Neural progenitor cell (in vitro differentiated cells): ENCODE measurements around the gene RPLP1. TPM values are rescaled to one million over a fixed set of nuclear protein-coding genes. Genes with fewer than 3 reads are reported as not detected.

Experiments used
- DNase-seq: peaks from one replicate; pipeline ENCODE4 v3.0.0-alpha.2; 2016; ENCODE audit warnings: low spot score
- H2AFZ ChIP-seq: fragments of 200-600 bp; sonication (generic); replicated peaks from 2 replicates; pipeline ENCODE4 v1.6.1; 2016; ENCODE audit warnings: antibody characterized with exemption
- H3F3A ChIP-seq: fragments of 200-600 bp; sonication (generic); 2 replicates; pipeline ENCODE4 v1.6.1; 2016; ENCODE audit warnings: antibody characterized with exemption, low read depth
- H3K27ac ChIP-seq: fragments of 200-600 bp; sonication (generic); 2 replicates; pipeline ENCODE4 v1.5.1; 2016; ENCODE audit warnings: mild to moderate bottlenecking
- H3K27me3 ChIP-seq: fragments of 200-600 bp; sonication (generic); 2 replicates; pipeline ENCODE4 v1.6.1; 2016; ENCODE audit warnings: mild to moderate bottlenecking, moderate library complexity
- H3K36me3 ChIP-seq: fragments of 200-600 bp; sonication (generic); 2 replicates; pipeline ENCODE4 v1.5.1; 2016
- H3K4me1 ChIP-seq: fragments of 200-600 bp; sonication (generic); 2 replicates; pipeline ENCODE4 v1.6.1; 2016; ENCODE audit warnings: mixed run types
- H3K4me2 ChIP-seq: fragments of 200-600 bp; sonication (generic); 2 replicates; pipeline ENCODE4 v1.6.1; 2016
- H3K4me3 ChIP-seq: fragments of 200-600 bp; sonication (generic); 2 replicates; pipeline ENCODE4 v1.5.1; 2016
- H3K79me2 ChIP-seq: fragments of 200-600 bp; sonication (generic); 2 replicates; pipeline ENCODE4 v1.6.1; 2016; ENCODE audit warnings: low read depth
- H3K9ac ChIP-seq: fragments of 200-600 bp; sonication (generic); 2 replicates; pipeline ENCODE4 v1.6.1; 2016
- H3K9me3 ChIP-seq: fragments of 200-600 bp; sonication (generic); 2 replicates; pipeline ENCODE4 v1.5.1; 2016; ENCODE audit warnings: low read depth
- H4K20me1 ChIP-seq: fragments of 200-600 bp; sonication (generic); 2 replicates; pipeline ENCODE4 v1.6.1; 2016; ENCODE audit warnings: low read depth
- H3K27ac Mint-ChIP-seq: 3 replicates; pipeline ENCODE4 v1.8.0; 2021; ENCODE audit warnings: mixed read lengths
- H3K27me3 Mint-ChIP-seq: 2 replicates; pipeline ENCODE4 v1.8.0; 2022; ENCODE audit warnings: low read depth, mild to moderate bottlenecking, inconsistent platforms, moderate library complexity, mixed read lengths; ENCODE audit not compliant: insufficient read depth
- H3K36me3 Mint-ChIP-seq: 3 replicates; pipeline ENCODE4 v1.8.0; 2021; ENCODE audit warnings: mixed read lengths
- H3K4me1 Mint-ChIP-seq: 3 replicates; pipeline ENCODE4 v1.8.0; 2021; ENCODE audit warnings: mixed read lengths
- H3K4me3 Mint-ChIP-seq: 3 replicates; pipeline ENCODE4 v1.8.0; 2021; ENCODE audit warnings: mild to moderate bottlenecking, moderate library complexity, mixed read lengths
- H3K9me3 Mint-ChIP-seq: 3 replicates; pipeline ENCODE4 v1.8.0; 2020; ENCODE audit warnings: mixed read lengths
- EZH2 ChIP-seq: fragments of 200-600 bp; sonication (generic); IDR thresholded peaks from 2 replicates; pipeline ENCODE4 v1.6.1; 2017; ENCODE audit warnings: antibody characterized with exemption, mild to moderate bottlenecking, moderate library complexity
- EZH2phosphoT487 ChIP-seq: fragments of 200-600 bp; sonication (generic); IDR thresholded peaks from 2 replicates; pipeline ENCODE4 v1.6.1; 2017; ENCODE audit warnings: antibody characterized with exemption
- total RNA-seq: library from RNA; depleted of rRNA; stranded (reverse); fragments of >200 nt; gene quantifications from 2 replicates; pipeline ENCODE4 v1.2.3, GENCODE V29; 2015; ENCODE audit warnings: low replicate concordance
- TF ChIP-seq, protein P1 (sequence below): fragments of 200-600 bp; sonication (generic); IDR thresholded peaks from 2 replicates; pipeline ENCODE4 v1.5.1; 2017; ENCODE audit warnings: antibody characterized with exemption, mild to moderate bottlenecking

Gene RPLP1
- 109 and 376 TPM in 2 replicates for total RNA-seq

DNA sequence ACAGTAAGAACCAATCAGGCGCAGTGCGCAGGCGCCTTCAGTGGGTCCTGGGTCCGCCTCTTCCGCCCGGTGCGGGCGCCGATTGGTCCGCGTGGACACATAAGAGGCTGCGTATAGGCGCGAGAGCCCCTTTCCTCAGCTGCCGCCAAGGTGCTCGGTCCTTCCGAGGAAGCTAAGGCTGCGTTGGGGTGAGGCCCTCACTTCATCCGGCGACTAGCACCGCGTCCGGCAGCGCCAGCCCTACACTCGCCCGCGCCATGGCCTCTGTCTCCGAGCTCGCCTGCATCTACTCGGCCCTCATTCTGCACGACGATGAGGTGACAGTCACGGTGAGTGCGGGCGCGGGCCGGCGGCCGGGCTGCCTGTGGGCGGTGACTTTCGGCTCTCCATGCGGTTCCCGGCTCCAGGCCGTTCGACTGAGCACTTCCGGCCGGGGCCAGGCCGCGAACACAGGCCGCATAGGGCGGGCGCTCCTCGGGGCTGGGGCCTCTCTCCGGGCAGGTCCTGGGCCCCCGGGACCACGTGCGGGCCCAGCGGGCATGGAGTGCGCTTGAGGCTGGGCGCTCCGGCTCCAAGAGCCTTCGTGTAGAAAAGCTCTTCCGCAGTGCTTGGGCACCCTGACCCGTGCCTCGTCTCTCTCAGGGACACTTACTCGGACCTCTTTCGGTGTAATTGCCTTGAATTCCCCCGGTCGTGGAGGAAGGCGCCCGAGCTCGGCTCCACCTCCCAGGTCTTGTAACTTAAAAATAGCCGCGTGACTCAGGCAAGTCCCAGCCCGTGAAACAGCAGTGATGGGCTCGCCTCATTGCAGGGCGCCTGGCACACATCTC, at the start of gene RPLP1:
Gene RPLP1 (plus strand): TSS at position 127 of the 830 bp plus-strand sequence. CDS start 131 bp downstream, at position 258.
- peak; percentile 98 for DNase-seq
- peaks cover 32% of the 10 kb centered on the region for H3K4me1 Mint-ChIP-seq
- Histone ChIP-seq H3K4me3 (peak within 1 kb of the TSS; percentile 79), H3K27ac (peak within 1 kb of the TSS; percentile 57), H3K4me1 (peaks cover 12% of the 10 kb centered on the region), H3K27me3 (no peaks in the 10 kb centered on the region), H3K36me3 (peaks cover 17% of the 10 kb centered on the region), H3K9ac (peak within 1 kb of the TSS; percentile 71), H3F3A (peaks cover 55% of the 10 kb centered on the region), H2AFZ (peak within 1 kb of the TSS; percentile 60), H4K20me1 (peaks cover 39% of the 10 kb centered on the region), H3K79me2 (peaks cover 37% of the 10 kb centered on the region), H3K4me2 (peak within 1 kb of the TSS; percentile 87), H3K9me3 (no peaks in the 10 kb centered on the region)
- peaks cover 2% of the 10 kb centered on the region for H3K27me3 Mint-ChIP-seq
- H3K27ac Mint-ChIP-seq = peak within 1 kb of the TSS; percentile 98
- no peaks in the 10 kb centered on the region for H3K9me3 Mint-ChIP-seq
- no peak for TF ChIP-seq EZH2phosphoT487
- TF ChIP-seq EZH2 = no peak
- TF ChIP-seq, protein P1, sequence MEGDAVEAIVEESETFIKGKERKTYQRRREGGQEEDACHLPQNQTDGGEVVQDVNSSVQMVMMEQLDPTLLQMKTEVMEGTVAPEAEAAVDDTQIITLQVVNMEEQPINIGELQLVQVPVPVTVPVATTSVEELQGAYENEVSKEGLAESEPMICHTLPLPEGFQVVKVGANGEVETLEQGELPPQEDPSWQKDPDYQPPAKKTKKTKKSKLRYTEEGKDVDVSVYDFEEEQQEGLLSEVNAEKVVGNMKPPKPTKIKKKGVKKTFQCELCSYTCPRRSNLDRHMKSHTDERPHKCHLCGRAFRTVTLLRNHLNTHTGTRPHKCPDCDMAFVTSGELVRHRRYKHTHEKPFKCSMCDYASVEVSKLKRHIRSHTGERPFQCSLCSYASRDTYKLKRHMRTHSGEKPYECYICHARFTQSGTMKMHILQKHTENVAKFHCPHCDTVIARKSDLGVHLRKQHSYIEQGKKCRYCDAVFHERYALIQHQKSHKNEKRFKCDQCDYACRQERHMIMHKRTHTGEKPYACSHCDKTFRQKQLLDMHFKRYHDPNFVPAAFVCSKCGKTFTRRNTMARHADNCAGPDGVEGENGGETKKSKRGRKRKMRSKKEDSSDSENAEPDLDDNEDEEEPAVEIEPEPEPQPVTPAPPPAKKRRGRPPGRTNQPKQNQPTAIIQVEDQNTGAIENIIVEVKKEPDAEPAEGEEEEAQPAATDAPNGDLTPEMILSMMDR = no peak
- H3K36me3 Mint-ChIP-seq = peaks cover 20% of the 10 kb centered on the region
- peak within 1 kb of the TSS; percentile 94 for H3K4me3 Mint-ChIP-seq

DNA sequence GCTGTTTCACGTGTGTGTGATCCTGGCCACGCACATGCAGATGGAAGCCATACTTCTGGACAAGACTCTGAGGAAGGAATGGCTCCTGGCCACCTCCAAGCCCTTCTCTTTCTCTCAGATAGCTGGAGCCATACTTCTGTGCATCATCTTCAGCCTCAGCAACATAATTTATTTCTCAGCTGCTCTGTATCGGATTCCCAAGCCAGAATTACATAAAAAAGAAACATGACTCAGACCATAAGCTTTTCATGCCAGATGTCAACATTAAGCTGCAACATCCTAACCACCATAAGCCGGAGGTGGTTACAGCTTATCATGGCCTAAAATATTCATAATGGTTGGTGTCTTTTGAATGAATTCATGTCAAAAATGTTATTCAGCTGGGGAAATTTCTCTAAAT, 49.0 kb upstream of the RPLP1 start:
- Mint-ChIP-seq H3K27me3 (no peaks in the 10 kb centered on the region), H3K27ac (no peak overlapping the region), H3K36me3 (no peaks in the 10 kb centered on the region), H3K9me3 (no peaks in the 10 kb centered on the region), H3K4me1 (peaks cover 2% of the 10 kb centered on the region), H3K4me3 (no peak overlapping the region)
- Histone ChIP-seq H4K20me1 (no peaks in the 10 kb centered on the region), H3K9me3 (no peaks in the 10 kb centered on the region), H3K4me2 (no peak overlapping the region), H3K27ac (no peak overlapping the region), H3F3A (no peaks in the 10 kb centered on the region), H3K4me3 (no peak overlapping the region), H3K79me2 (no peaks in the 10 kb centered on the region), H3K36me3 (no peaks in the 10 kb centered on the region), H2AFZ (no peak overlapping the region), H3K4me1 (no peaks in the 10 kb centered on the region), H3K9ac (no peak overlapping the region), H3K27me3 (no peaks in the 10 kb centered on the region)
- TF ChIP-seq, protein P1 = no peak
- TF ChIP-seq EZH2phosphoT487 (no peak), EZH2 (no peak)
- no peak for DNase-seq

DNA sequence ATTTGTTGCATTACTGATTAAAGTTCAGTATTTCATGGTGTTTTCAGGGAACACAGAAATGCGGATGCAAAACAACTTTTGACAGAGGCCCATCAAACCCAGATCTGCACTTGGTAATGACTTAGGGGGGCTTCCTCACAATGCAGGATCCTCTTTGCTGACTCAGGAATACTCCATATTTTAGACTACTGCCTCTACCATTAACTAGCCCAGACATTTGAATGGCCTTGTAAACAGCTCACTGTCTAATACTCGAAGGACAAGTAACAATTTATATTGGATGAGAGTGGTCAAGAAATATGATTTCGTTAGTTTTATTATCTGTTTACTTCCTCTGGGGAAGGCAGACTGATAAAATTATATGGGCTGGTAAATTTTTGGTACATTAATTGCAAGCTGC, 47.5 kb upstream of the RPLP1 start:
- TF ChIP-seq EZH2 = no peak
- TF ChIP-seq EZH2phosphoT487 = no peak
- TF ChIP-seq, protein P1 = no peak
- no peak overlapping the region for H3K27ac ChIP-seq
- H3K79me2 ChIP-seq = no peaks in the 10 kb centered on the region
- Mint-ChIP-seq H3K27ac (no peak overlapping the region), H3K4me1 (peaks cover 2% of the 10 kb centered on the region), H3K27me3 (no peaks in the 10 kb centered on the region), H3K36me3 (no peaks in the 10 kb centered on the region), H3K4me3 (no peak overlapping the region), H3K9me3 (no peaks in the 10 kb centered on the region)
- H3K36me3 ChIP-seq = no peaks in the 10 kb centered on the region
- no peak overlapping the region for H3K4me2 ChIP-seq
- no peak overlapping the region for H3K9ac ChIP-seq
- H3K9me3 ChIP-seq = no peaks in the 10 kb centered on the region
- H3K4me3 ChIP-seq = no peak overlapping the region
- H4K20me1 ChIP-seq = no peaks in the 10 kb centered on the region
- no peaks in the 10 kb centered on the region for H3K27me3 ChIP-seq
- H3K4me1 ChIP-seq = no peaks in the 10 kb centered on the region
- no peak overlapping the region for H2AFZ ChIP-seq
- H3F3A ChIP-seq = no peaks in the 10 kb centered on the region
- DNase-seq = no peak
